Neural cell (in vitro differentiated cells): ENCODE results near the gene OTULIN. TPM values are rescaled to one million over a fixed set of nuclear protein-coding genes. Genes with fewer than 3 reads are reported as not detected.

Source experiments
- H2AFZ ChIP-seq: fragments of 200-600, 300-800 bp; sonication (generic), shearing (Covaris generic); 2 replicates; pipeline ENCODE4 v1.6.0; 2014; ENCODE audit warnings: low read depth, mild to moderate bottlenecking, antibody characterized with exemption, low read length, moderate library complexity
- H3F3A ChIP-seq: fragments of 200-600 bp; shearing (Covaris generic); 2 replicates; pipeline ENCODE4 v1.6.1; 2016; ENCODE audit warnings: mild to moderate bottlenecking, moderate library complexity, mixed read lengths, antibody characterized with exemption, low read length; ENCODE audit not compliant: insufficient read depth, poor library complexity, severe bottlenecking
- H3K27ac ChIP-seq: fragments of 200-600, 300-800 bp; sonication (generic), shearing (Covaris generic); 2 replicates; pipeline ENCODE4 v1.5.1; 2014; ENCODE audit warnings: mild to moderate bottlenecking, low read length, moderate library complexity
- H3K27me3 ChIP-seq: fragments of 300-800, 200-600 bp; sonication (generic), shearing (Covaris generic); 2 replicates; pipeline ENCODE4 v1.6.0; 2014; ENCODE audit warnings: mild to moderate bottlenecking, low read depth, low read length, moderate library complexity; ENCODE audit not compliant: insufficient read depth
- H3K36me3 ChIP-seq: fragments of 300-800, 200-600 bp; sonication (generic), shearing (Covaris generic); 2 replicates; pipeline ENCODE4 v1.5.1; 2014; ENCODE audit warnings: mild to moderate bottlenecking, antibody characterized with exemption, low read length, moderate library complexity; ENCODE audit not compliant: insufficient read depth
- H3K4me2 ChIP-seq: fragments of 300-800, 200-600 bp; sonication (generic), shearing (Covaris generic); 2 replicates; pipeline ENCODE4 v1.6.0; 2014; ENCODE audit warnings: mild to moderate bottlenecking, low read length
- H3K4me3 ChIP-seq: fragments of 300-800, 200-600 bp; sonication (generic), shearing (Covaris generic); 2 replicates; pipeline ENCODE4 v1.5.1; 2014; ENCODE audit warnings: mild to moderate bottlenecking, low read length, moderate library complexity
- H3K79me2 ChIP-seq: fragments of 200-600 bp; shearing (Covaris generic); replicated peaks from 2 replicates; pipeline ENCODE4 v1.6.0; 2014; ENCODE audit warnings: mild to moderate bottlenecking, low read length, moderate library complexity; ENCODE audit not compliant: insufficient read depth
- H3K9ac ChIP-seq: fragments of 300-800, 200-600 bp; sonication (generic), shearing (Covaris generic); 2 replicates; pipeline ENCODE4 v1.6.1; 2016; ENCODE audit warnings: mild to moderate bottlenecking, low read length, mixed read lengths
- H3K9me2 ChIP-seq: fragments of 200-600 bp; shearing (Covaris generic); 2 replicates; pipeline ENCODE4 v1.6.1; 2016; ENCODE audit warnings: mild to moderate bottlenecking, low read length, mixed read lengths; ENCODE audit not compliant: insufficient read depth
- H3K9me3 ChIP-seq: fragments of 200-600, 300-800 bp; sonication (generic), shearing (Covaris generic); 2 replicates; pipeline ENCODE4 v1.6.1; 2016; ENCODE audit warnings: mild to moderate bottlenecking, mixed run types, low read length, moderate library complexity, mixed read lengths
- H4K20me1 ChIP-seq: fragments of 200-600 bp; shearing (Covaris generic); 2 replicates; pipeline ENCODE4 v1.6.1; 2016; ENCODE audit warnings: mild to moderate bottlenecking, mixed run types; ENCODE audit not compliant: insufficient read depth
- CTCF ChIP-seq: fragments of 450-650 bp; IDR thresholded peaks from 2 replicates; pipeline ENCODE4 v1.5.1; 2014; ENCODE audit warnings: antibody characterized with exemption, mild to moderate bottlenecking, moderate library complexity; ENCODE audit not compliant: poor library complexity, severe bottlenecking
- EP300 ChIP-seq: fragments of 450-650 bp; conservative IDR thresholded peaks from 2 replicates; pipeline ENCODE4 v1.6.1; 2014; ENCODE audit warnings: antibody characterized with exemption, mild to moderate bottlenecking, moderate library complexity; ENCODE audit not compliant: poor library complexity, severe bottlenecking
- EZH2 ChIP-seq: fragments of 200-600, 300-800 bp; shearing (Covaris generic), sonication (generic); IDR thresholded peaks from 2 replicates; pipeline ENCODE4 v1.6.1; 2014; ENCODE audit warnings: antibody characterized with exemption, low read length, borderline replicate concordance, mild to moderate bottlenecking; ENCODE audit not compliant: insufficient read depth, poor library complexity, severe bottlenecking
- MXI1 ChIP-seq: fragments of 450-650 bp; conservative IDR thresholded peaks from 2 replicates; pipeline ENCODE4 v1.6.1; 2014; ENCODE audit warnings: antibody characterized with exemption, mild to moderate bottlenecking; ENCODE audit not compliant: poor library complexity, severe bottlenecking
- POLR2AphosphoS5 ChIP-seq: IDR thresholded peaks from 2 replicates; pipeline ENCODE4 v1.6.1; 2012
- RAD21 ChIP-seq: fragments of 450-650 bp; conservative IDR thresholded peaks from 2 replicates; pipeline ENCODE4 v1.6.1; 2014; ENCODE audit warnings: antibody characterized with exemption, mild to moderate bottlenecking, moderate library complexity
- REST ChIP-seq: IDR thresholded peaks from 2 replicates; pipeline ENCODE4 v1.6.1; 2012; ENCODE audit warnings: borderline replicate concordance
- SMC3 ChIP-seq: fragments of 450-650 bp; conservative IDR thresholded peaks from 2 replicates; pipeline ENCODE4 v1.6.1; 2014; ENCODE audit warnings: antibody characterized with exemption, mild to moderate bottlenecking, moderate library complexity; ENCODE audit not compliant: poor library complexity
- TAF1 ChIP-seq: IDR thresholded peaks from 2 replicates; pipeline ENCODE4 v1.6.1; 2012; ENCODE audit warnings: low read depth
- polyA plus RNA-seq: library from polyadenylated mRNA; depleted of rRNA; stranded (reverse); fragments of >200 nt; gene quantifications from 2 replicates; pipeline ENCODE4 v1.2.3, GENCODE V29; 2014

Gene OTULIN
- polyA plus RNA-seq, 1 donor from 2014 or later = 19.9 TPM

GRCh38 chr5:14659821-14660607 is 4.5 kb upstream of the OTULIN start:
- Histone ChIP-seq H3K4me3 (no peak overlapping the region), H3K27me3 (no peaks in the 10 kb centered on the region), H2AFZ (no peak overlapping the region), H4K20me1 (no peaks in the 10 kb centered on the region), H3K27ac (no peak overlapping the region), H3F3A (no peaks in the 10 kb centered on the region), H3K79me2 (no peaks in the 10 kb centered on the region), H3K9me2 (no peaks in the 10 kb centered on the region), H3K4me2 (no peak overlapping the region), H3K9me3 (no peaks in the 10 kb centered on the region), H3K36me3 (no peaks in the 10 kb centered on the region), H3K9ac (no peak overlapping the region)
- TF ChIP-seq SMC3 (no peak), MXI1 (no peak), TAF1 (no peak), RAD21 (no peak), POLR2AphosphoS5 (no peak), CTCF (no peak)

- Histone ChIP-seq H3F3A (no peaks in the 10 kb centered on the region), H2AFZ (no peak overlapping the region), H3K27ac (no peak overlapping the region), H3K4me3 (no peak overlapping the region), H3K4me2 (no peak overlapping the region), H4K20me1 (no peaks in the 10 kb centered on the region), H3K9me2 (no peaks in the 10 kb centered on the region), H3K9ac (no peak overlapping the region), H3K36me3 (no peaks in the 10 kb centered on the region), H3K79me2 (peaks cover 8% of the 10 kb centered on the region), H3K27me3 (no peaks in the 10 kb centered on the region), H3K9me3 (no peaks in the 10 kb centered on the region)
- TF ChIP-seq SMC3 (no peak), REST (no peak), TAF1 (no peak), RAD21 (no peak), EP300 (no peak), POLR2AphosphoS5 (no peak), MXI1 (no peak), EZH2 (no peak), CTCF (no peak)
Observed at GRCh38 chr5:14660833-14661232, 3.7 kb upstream of the OTULIN start.
